ENCODE measurements around the gene EZH2. TPM values are rescaled to one million over a fixed set of nuclear protein-coding genes. Genes with fewer than 3 reads are reported as not detected.

Gene EZH2
- total RNA-seq, 2 experiments from 2014 or later = 112 to 114 TPM

DNA sequence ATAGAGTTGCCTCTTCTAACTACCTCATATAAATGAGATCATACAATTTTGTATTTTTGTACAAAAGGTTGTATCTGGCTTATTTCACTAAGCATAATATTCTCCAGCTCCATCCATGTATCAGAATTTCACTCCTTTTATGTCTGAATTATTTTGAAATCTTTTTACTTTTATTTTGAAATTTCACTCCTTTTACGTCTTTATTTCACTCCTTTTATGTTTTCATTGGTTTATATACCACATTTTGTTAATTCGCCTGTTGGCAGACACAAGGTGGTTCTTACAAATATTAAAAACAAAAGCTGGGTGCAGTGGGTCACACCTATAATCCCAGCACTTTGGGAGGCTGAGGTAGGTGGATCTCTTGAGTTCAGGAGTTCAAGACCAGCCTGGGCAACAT, 5.8 kb downstream of the EZH2 start:
- Mint-ChIP-seq H3K4me1 (ENCODE audit: low read depth) (peaks cover 52% of the 10 kb centered on the region), H3K4me3 (no peak overlapping the region), H3K36me3 (ENCODE audit: low read depth) (peaks cover 32% of the 10 kb centered on the region), H3K9me3 (no peaks in the 10 kb centered on the region), H3K27ac (no peak overlapping the region), H3K27me3 (no peaks in the 10 kb centered on the region)
- DNase-seq = no peak
- ATAC-seq = no peak
- ChIA-PET CTCF (interaction anchor here (1.1 to 2.4 kb wide), 3 partner anchors 22 to 85 kb away, joined by 3 to 11 read pairs (median 8); no protein-coding TSS in a partner anchor), POLR2A (interaction anchor here (1.1 to 2.1 kb wide), 5 partner anchors 21 to 63 kb away, joined by 3 to 9 read pairs (median 5); no protein-coding TSS in a partner anchor)
- TF ChIP-seq, protein P1, sequence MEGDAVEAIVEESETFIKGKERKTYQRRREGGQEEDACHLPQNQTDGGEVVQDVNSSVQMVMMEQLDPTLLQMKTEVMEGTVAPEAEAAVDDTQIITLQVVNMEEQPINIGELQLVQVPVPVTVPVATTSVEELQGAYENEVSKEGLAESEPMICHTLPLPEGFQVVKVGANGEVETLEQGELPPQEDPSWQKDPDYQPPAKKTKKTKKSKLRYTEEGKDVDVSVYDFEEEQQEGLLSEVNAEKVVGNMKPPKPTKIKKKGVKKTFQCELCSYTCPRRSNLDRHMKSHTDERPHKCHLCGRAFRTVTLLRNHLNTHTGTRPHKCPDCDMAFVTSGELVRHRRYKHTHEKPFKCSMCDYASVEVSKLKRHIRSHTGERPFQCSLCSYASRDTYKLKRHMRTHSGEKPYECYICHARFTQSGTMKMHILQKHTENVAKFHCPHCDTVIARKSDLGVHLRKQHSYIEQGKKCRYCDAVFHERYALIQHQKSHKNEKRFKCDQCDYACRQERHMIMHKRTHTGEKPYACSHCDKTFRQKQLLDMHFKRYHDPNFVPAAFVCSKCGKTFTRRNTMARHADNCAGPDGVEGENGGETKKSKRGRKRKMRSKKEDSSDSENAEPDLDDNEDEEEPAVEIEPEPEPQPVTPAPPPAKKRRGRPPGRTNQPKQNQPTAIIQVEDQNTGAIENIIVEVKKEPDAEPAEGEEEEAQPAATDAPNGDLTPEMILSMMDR (IDR thresholded peaks at IDR 0.05) = no peak
- intact Hi-C loops (cut with micrococcal nuclease) = no loop called here

DNA sequence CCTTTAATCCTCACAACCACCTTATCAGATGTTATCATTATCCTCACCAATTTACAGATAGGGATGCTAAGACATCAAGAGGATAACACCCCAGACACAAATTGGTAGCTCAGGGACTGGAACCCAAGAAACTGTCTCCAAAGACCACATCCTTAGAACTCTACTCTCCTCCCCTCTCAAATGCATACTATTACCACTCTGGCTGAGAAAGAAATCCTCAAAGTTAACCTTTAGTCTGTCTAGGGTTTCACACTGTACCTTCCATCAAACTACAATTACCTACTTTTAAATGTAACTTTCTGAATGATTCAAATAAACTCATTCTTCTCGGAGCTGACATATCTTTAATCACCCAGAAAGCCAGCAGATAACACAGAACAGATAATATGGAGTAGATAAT, 6.6 kb downstream of the EZH2 start:
- ChIA-PET CTCF (interaction anchor here (2.3 to 2.4 kb wide), 2 partner anchors 22 to 64 kb away, joined by 8 to 11 read pairs; no protein-coding TSS in a partner anchor), POLR2A (interaction anchor here (1.1 to 1.7 kb wide), 4 partner anchors 22 to 64 kb away, joined by 3 to 6 read pairs (median 5); no protein-coding TSS in a partner anchor)
- Mint-ChIP-seq H3K36me3 (ENCODE audit: low read depth) (peaks cover 26% of the 10 kb centered on the region), H3K4me3 (no peak overlapping the region), H3K9me3 (no peaks in the 10 kb centered on the region), H3K27ac (no peak overlapping the region), H3K4me1 (ENCODE audit: low read depth) (peaks cover 56% of the 10 kb centered on the region), H3K27me3 (no peaks in the 10 kb centered on the region)
- DNase-seq = no peak
- peak; percentile 71 for ATAC-seq
- TF ChIP-seq, protein P1 (IDR thresholded peaks at IDR 0.05) = no peak
- intact Hi-C loops (cut with micrococcal nuclease) = no loop called here

DNA sequence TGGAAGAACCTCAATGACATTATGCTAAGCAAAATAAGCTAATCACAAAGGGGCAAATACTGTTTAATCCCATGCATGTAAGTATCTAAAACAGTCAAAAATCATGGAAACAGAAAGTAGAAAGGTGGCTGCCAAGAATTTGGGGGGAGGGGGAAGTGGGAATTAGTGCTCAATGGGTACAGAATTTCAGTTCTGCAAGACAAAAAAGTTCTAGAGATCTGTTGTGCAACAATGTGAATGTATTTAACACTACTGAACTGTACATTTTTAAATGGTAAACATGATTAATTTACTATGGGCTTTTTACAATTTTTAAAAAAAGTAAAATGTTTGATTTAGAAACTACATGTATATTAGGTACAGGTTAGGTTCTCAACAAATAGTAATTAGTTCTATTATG, 11.9 kb downstream of the EZH2 start:
- Mint-ChIP-seq H3K36me3 (ENCODE audit: low read depth) (peaks cover 44% of the 10 kb centered on the region), H3K27me3 (no peaks in the 10 kb centered on the region), H3K4me3 (no peak overlapping the region), H3K4me1 (ENCODE audit: low read depth) (peaks cover 50% of the 10 kb centered on the region), H3K9me3 (peaks cover 10% of the 10 kb centered on the region), H3K27ac (no peak overlapping the region)
- ATAC-seq (no peak), DNase-seq (no peak)
- CTCF ChIA-PET = interaction anchor here (0.9 to 2.5 kb wide), 4 partner anchors 16 to 91 kb away, joined by 3 to 10 read pairs (median 5); no protein-coding TSS in a partner anchor
- TF ChIP-seq, protein P1 (IDR thresholded peaks at IDR 0.05) = no peak
- POLR2A ChIA-PET = interaction anchor here (0.5 to 1.6 kb wide), 6 partner anchors 12 to 91 kb away, joined by 3 to 5 read pairs (median 3); no protein-coding TSS in a partner anchor
- intact Hi-C loops (cut with micrococcal nuclease) = loop anchor here (5.0 kb wide), 1 partner anchor 40 kb away; no protein-coding TSS in a partner anchor

DNA sequence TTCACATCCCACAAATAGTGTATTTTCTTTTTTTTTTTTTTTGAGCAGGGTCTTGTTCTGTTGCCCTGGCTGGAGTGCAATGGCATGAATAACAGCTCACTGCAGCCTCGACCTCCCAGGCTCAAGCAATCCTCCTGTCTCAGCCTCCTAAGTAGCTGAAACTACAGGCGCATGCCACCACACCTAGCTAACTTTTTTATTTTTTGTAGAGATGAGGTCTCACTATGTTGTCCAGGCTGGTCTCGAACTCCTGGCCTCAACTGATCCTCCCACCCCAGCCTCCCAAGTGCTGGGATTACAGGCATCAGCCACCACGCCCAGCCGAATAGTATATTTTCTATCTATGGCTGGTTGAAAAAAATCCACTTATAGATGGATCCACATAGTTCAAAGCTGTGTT, 12.5 kb downstream of the EZH2 start:
- peaks cover 10% of the 10 kb centered on the region for H3K9me3 Mint-ChIP-seq
- H3K4me1 Mint-ChIP-seq (ENCODE audit: low read depth) = peaks cover 49% of the 10 kb centered on the region
- POLR2A ChIA-PET = interaction anchor here (1.0 to 1.6 kb wide), 4 partner anchors 12 to 66 kb away, joined by 3 to 5 read pairs (median 4); no protein-coding TSS in a partner anchor
- H3K27ac Mint-ChIP-seq = no peak overlapping the region
- no peak for DNase-seq
- CTCF ChIA-PET = interaction anchor here (0.9 to 2.5 kb wide), 2 partner anchors 15 to 70 kb away, joined by 5 to 10 read pairs; no protein-coding TSS in a partner anchor
- peaks cover 44% of the 10 kb centered on the region for H3K36me3 Mint-ChIP-seq (ENCODE audit: low read depth)
- H3K27me3 Mint-ChIP-seq = no peaks in the 10 kb centered on the region
- no peak for ATAC-seq
- intact Hi-C loops (cut with micrococcal nuclease) = loop anchor here (5.0 kb wide), 1 partner anchor 41 kb away; no protein-coding TSS in a partner anchor
- no peak overlapping the region for H3K4me3 Mint-ChIP-seq
- TF ChIP-seq, protein P1 (IDR thresholded peaks at IDR 0.05) = no peak

DNA sequence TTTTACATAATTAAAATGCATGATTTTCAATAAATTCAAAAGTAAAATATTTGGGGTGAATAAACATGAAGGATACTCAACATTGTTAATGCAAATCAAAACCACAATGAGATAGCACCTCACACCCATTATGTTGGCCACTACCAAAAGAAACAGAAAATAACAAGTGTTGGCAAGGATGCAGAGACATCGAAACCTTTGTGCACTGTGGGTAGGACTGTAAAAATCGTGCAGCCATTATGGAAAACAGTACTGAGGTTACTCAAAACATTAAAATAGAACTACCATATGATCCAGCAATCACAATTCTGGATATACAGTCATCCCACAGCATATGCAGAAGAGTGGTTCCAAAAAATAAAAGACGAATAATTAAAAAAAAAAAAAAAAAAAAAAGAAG, 13.1 kb downstream of the EZH2 start:
- ChIA-PET POLR2A (interaction anchor here (1.6 kb wide), 1 partner anchor 11 kb away, joined by 3 read pairs; no protein-coding TSS in a partner anchor), CTCF (interaction anchor here (2.5 kb wide), 1 partner anchor 15 kb away, joined by 10 read pairs; no protein-coding TSS in a partner anchor)
- H3K4me1 Mint-ChIP-seq (ENCODE audit: low read depth) = peaks cover 47% of the 10 kb centered on the region
- ATAC-seq = no peak
- peaks cover 10% of the 10 kb centered on the region for H3K9me3 Mint-ChIP-seq
- peaks cover 44% of the 10 kb centered on the region for H3K36me3 Mint-ChIP-seq (ENCODE audit: low read depth)
- intact Hi-C loops (cut with micrococcal nuclease) = loop anchor here (5.0 kb wide), 1 partner anchor 41 kb away; no protein-coding TSS in a partner anchor
- no peak overlapping the region for H3K4me3 Mint-ChIP-seq
- no peaks in the 10 kb centered on the region for H3K27me3 Mint-ChIP-seq
- DNase-seq = no peak
- TF ChIP-seq, protein P1 (IDR thresholded peaks at IDR 0.05) = no peak
- H3K27ac Mint-ChIP-seq = no peak overlapping the region
